ENCODE results near the gene ACADS. TPM values are rescaled to one million over a fixed set of nuclear protein-coding genes. Genes with fewer than 3 reads are reported as not detected.

ACADS gene
- total RNA-seq, 3 donors from 2014 or later, result 84.8 to 175 (median 129) TPM

GRCh38 chr12:120784804-120785203 is 59.2 kb downstream of the ACADS start:
- H3K9me3 ChIP-seq, result no peaks in the 10 kb centered on the region
- no peak for TF ChIP-seq CTCF (IDR thresholded peaks at IDR 0.05)

GRCh38 chr12:120787889-120788288 is 62.3 kb downstream of the ACADS start:
- intact Hi-C loops (cut with DNase I, micrococcal nuclease), result no loop called here
- DNase-seq, result no peak
- H3K36me3 ChIP-seq (ENCODE audit: low read depth), result no peaks in the 10 kb centered on the region
- H3K4me1 ChIP-seq (ENCODE audit: low read depth), result no peaks in the 10 kb centered on the region
- H3K9me3 ChIP-seq, result no peaks in the 10 kb centered on the region
- no peak overlapping the region for H3K4me3 ChIP-seq
- no peak for TF ChIP-seq CTCF (IDR thresholded peaks at IDR 0.05)
- ATAC-seq, result no peak

More at GRCh38 chr12:120784804-120785203, 59.2 kb downstream of the ACADS start:
- H3K36me3 ChIP-seq (ENCODE audit: low read depth), result no peaks in the 10 kb centered on the region
- DNase-seq (no peak), ATAC-seq (no peak)
- H3K4me3 ChIP-seq, result no peak overlapping the region
- no peaks in the 10 kb centered on the region for H3K4me1 ChIP-seq (ENCODE audit: low read depth)
- intact Hi-C loops (cut with DNase I, micrococcal nuclease), result no loop called here

Other genes starting within 250 kb of the ACADS start
- 100 to 1,000 TPM; 309 to 343 (median 309) TPM for gene DYNLL1, start 229.7 kb upstream of the ACADS start, total RNA-seq
- 10 to 100 TPM; 22.8 to 30.0 (median 29.5) TPM for gene COQ5, start 196.7 kb upstream of the ACADS start, total RNA-seq
- gene RNF10, start 191.5 kb upstream of the ACADS start, total RNA-seq, result 100 to 1,000 TPM; 158 to 300 (median 237) TPM
- 10 to 100 TPM; 29.5 to 44.3 (median 37.7) TPM for gene POP5, start 144.4 kb upstream of the ACADS start, total RNA-seq
- 1 to 10 TPM in 2 of 3 donors, under 1 TPM in 1; 0.51 to 1.8 (median 1.2) TPM for gene CABP1, start 85.2 kb upstream of the ACADS start, total RNA-seq
- gene MLEC, start 38.7 kb upstream of the ACADS start, total RNA-seq, result 100 to 1,000 TPM; 166 to 281 (median 272) TPM
- gene UNC119B, start 15.4 kb upstream of the ACADS start, total RNA-seq, result 10 to 100 TPM; 20.5 to 26.7 (median 23.3) TPM
- 10 to 100 TPM; 51.8 to 72.1 (median 65.6) TPM for gene SPPL3, start 178.5 kb downstream of the ACADS start, total RNA-seq